NCI-H82 (cell line): ENCODE measurements around the gene BRICD5.
"Not testable (repeated sequence)": the region's sequence is repeated elsewhere in the genome, so short reads cannot be mapped to it uniquely, and the experiment has no call there.

Experiments
- DNase-seq: peaks from one replicate; lab custom pipeline; 2025; lab: John Stamatoyannopoulos, UW

The BRICD5 gene

DNA sequence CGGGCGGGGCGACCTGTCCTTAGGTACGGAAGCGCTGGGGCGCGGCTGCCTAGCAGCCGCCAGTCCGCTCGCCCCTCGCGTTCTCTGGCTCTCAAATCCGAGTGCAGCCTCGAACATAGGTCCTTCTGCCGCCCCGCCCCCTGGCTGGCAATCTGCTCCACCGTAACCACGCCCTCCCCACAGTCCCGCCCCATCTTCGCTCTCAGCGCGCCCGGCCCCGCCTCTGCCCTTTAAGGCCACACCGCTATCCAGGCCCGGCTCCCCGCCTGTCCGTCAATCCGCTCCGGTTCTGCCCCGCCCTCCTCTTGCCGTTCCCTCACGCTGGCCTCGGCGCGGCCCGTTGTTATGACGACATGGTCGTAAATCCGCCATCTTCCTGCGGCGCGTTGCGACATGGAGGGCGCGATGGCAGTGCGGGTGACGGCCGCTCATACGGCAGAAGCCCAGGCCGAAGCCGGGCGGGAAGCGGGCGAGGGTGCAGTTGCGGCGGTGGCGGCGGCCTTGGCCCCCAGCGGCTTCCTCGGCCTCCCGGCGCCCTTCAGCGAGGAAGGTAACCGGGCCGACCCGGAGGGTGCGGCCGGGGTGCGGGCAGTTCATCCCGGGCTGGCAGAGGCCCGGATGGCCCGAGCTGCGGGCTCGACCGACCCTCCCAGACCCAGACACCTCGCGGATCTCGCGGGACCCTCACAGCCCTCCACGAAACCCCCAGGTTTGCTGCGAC lies 12.7 kb upstream of the BRICD5 start, which contains the start of gene E4F1:
Gene E4F1, plus strand, starts transcription at position 371 of the 721 bp plus-strand sequence. Its CDS starts 23 bp downstream, at position 394.
- DNase-seq: peak; percentile 100

DNA sequence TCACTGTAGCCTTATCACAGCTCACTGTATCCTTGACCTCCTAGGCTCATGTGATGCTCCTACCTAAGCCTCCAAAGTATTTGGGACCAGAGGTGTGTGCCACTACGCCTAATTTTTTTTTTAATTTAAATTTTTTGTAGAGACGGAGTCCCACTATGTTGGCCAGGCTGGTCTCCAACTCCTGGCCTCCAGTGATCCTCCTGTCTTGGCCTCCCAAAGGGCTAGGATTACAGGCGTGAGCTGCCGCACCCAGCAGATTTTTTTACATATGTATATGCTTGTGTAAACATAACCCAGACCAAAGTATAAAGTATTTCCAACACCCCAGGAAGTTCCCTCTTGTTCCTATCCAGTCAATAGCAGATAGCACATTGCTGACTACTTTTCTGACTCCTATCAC lies 5.7 kb upstream of the BRICD5 start:
- DNase-seq: no peak

DNA sequence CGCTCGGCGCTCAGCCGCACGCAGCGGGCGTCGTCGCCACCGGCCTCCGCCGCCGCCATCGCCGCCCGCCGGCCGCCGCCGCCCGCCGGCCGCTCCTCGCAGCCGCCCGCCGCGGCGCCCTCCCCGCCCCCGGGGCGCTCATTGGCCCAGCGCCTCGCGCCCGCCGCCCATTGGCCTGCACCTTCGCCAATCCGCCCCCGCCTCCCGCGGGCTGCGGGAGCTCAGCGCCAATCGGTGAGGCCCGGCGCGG lies 4.0 kb upstream of the BRICD5 start, which contains the start of gene PGP:
Gene PGP, minus strand, starts transcription at position 122 of the 250 bp plus-strand sequence. Its CDS starts 63 bp downstream, at position 59.
- no peak for DNase-seq

DNA sequence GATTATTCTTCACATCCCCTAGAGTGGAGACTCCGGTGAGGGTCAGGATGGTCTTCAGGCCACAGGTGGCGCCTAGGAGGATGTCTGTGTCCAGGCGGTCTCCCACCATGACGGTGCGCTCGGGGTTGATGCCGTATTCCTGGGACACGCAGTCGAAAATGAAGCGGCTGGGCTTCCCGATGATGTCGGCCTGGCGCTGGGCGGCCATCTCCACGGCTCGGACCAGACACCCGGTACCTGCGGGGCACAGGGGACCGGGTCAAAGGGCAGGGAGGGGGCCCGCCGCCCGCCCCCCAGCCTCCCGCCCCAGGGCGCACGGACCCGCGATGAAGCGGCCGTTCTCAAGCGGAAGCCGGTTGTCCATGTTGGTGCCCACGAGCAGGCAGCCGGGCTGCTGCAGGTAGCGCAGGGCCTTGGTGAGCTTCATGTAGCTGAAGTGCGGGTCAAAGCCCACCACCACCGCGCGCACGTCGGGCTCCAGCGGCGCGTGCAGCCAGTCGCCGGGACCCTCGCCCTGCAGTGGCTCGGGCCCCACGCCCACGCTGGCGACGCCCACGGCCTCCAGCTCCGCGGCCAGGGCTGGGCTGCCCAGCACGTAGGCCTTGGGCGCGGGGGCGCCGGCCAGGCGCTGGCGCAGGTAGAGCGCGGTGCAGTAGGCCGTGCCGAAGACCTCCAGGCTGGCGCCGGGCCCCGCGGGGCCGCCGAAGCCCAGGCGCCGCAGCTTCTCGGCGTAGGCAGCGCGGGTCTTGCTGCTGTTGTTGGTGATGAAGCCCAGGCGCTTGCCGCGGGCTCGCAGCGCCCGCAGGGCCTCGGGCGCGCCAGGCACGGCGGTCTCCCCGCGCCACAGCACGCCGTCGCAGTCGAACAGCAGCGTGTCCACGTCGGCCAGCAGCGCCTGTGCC lies 3.4 kb upstream of the BRICD5 start:
- DNase-seq: no peak

DNA sequence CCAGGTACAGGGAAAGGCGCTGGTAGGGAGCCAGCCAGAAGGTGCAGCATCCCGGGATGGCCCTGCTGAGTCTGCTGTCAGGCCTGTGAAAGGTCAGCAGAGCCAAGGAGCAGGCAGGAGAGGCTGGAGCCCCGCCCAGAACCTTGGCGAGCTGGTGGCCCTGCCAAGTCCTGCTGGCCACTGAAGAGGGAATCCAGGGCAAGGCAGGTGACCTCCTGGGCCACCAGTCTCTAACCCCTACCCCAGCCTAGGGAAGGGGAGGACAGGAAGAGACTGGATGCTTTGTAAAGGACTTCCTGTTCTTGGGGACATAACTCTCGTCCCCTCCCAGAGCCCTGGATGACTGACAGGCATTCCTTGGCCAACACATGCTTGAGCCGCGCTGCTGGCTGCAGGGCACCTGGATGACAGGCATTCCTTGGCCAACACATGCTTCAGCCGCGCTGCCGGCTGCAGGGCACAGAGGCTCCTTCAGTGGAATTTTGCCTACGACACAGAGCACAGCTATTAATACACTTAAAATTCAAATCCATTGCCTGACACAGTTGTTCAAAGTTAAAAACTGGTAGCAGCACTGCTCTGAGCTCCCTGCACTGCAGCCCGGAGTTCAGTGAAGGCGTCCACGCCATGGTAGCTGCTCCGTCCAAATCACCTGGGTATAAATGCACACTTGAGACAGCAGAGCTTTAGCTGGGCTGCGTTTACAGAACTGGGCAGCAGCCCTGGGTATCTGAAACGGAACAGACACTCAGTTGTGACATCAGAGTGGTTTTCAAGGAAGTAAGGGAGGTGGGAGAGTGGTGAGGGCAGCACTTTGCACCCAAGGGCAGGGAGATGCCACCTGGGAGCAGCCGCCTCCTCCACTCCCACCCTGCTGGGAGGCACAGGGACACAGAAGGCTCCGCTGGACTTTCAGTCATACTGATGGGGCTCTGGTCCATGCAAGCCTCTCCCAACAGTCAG lies 2.0 kb upstream of the BRICD5 start:
- peak; percentile 25 for DNase-seq

DNA sequence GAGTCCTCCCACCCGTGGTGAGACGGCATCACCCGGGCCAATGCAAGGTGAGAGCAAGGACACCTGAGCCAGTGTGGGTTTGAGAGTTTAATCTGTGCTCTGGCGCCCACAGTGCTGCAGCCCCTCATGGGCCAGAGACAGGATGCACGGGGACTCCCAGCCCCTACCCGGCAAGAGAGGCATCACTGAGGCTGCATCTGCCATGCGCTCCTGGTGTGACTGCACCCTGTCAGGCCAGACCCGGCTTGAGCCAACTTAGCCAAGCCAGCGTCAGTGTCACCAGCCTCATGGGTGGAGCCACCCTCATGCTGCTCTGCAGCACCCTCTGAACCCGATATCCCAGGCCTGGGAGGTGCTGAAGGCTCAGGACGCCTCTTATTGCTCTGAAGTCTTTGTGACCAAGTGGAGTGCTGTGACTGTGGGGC lies 1.3 kb upstream of the BRICD5 start:
- peak; percentile 46 for DNase-seq

DNA sequence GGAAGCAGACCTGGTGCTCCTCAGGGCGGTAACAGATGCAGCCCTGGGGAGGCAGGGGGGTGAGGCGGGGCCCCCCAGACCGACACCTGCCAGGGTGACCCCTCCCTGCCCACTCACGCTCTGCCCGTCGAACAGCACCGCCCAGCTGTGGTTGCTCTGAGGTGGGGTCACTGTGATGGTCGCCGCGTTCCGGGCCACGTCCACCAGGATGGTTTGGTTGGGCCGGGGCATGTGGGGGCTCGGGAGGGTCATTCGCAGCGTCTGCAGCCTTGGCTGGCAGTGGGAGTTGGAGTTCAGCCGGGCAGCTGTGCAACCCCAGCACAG lies 692 bp downstream of the BRICD5 start:
- DNase-seq: no peak

DNA sequence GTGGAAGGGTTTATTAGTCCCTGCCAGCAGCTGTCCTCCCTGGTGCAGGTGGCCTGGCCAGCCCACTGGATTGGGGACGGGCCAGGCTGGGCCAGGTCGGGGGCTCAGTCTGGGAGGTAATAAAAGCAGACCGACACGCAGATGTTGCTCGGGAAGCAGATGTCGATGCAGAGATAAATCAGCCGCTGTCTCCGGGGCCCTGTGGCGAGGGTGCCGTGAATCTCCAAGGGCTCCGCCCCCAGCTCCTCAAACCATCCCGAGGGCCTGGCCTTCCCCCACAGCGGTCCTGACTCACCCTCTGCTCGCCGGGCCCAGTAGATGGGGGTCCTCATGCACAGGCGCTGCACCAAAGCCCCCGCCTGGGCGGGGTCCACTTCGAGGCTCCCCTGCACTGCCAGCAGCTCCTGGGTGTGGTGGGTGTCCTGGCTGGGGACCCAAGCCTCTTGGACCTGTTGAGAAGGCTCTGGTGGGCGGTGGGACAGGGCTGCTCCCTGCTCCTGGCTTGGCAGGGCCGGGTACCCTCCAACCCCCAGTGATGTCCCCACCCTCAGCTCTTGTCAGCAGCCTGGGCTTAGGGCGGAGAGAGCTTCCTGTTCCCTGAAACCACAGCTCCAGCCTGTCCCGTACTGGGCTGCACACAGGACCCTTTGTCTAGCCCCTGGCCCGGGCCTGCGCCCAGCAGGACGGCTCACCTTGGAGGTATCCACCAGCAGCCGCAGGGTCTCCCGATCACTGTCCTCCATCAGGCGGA lies 1.2 kb downstream of the BRICD5 start:
- DNase-seq: peak; percentile 80

DNA sequence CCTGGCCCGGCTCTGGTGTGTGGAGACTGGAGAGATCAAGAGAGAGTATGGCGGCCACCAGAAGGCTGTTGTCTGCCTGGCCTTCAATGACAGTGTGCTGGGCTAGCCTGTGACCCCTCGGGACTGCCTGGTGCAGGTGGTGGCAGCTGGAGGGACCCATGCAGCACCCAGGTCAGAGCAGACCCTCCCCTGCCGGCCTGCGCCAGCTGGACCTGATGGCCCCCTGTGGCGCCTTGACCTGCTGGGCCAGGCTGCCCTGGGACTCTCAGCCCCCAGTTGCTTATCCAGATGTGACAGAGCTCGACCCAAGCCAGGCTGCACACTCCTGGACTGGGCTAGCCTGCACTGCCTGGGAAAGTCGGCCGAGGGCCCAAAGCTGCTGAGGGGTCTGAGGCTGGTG lies 1.9 kb downstream of the BRICD5 start:
- no peak for DNase-seq

DNA sequence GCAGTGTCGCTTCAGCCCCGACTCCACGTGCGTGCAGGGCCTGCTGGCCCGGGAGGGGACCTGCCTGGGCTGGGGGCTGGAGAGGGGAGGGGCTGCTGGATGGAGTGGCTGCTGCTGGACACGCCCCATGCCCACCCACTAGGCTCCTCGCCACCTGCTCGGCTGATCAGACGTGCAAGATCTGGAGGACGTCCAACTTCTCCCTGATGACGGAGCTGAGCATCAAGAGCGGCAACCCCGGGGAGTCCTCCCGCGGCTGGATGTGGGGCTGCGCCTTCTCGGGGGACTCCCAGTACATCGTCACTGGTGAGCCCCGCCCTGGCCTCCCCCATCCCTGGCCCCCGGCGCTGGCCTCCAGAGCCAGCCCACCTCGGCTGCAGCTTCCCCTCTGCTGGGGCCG lies 2.4 kb downstream of the BRICD5 start:
- DNase-seq: peak; percentile 61

DNA sequence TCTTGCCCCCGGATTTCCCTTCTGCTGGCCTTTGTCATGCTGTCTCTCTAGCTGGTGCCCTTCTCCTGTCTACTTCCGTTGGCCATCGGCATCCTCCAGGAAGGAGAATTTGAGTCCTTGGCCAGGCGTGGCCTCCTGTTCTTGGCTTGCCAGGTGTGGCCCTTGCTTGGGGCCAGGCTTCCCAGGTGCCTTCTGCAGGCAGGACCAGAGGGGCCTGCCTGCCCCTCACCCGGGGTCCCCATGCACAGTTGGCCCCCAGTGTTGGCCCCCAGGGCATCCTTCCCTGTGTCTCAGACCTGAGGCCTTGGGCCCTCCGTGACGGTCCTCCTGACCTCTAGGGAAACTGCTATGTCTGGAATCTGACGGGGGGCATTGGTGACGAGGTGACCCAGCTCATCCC lies 2.8 kb downstream of the BRICD5 start:
- no peak for DNase-seq

DNA sequence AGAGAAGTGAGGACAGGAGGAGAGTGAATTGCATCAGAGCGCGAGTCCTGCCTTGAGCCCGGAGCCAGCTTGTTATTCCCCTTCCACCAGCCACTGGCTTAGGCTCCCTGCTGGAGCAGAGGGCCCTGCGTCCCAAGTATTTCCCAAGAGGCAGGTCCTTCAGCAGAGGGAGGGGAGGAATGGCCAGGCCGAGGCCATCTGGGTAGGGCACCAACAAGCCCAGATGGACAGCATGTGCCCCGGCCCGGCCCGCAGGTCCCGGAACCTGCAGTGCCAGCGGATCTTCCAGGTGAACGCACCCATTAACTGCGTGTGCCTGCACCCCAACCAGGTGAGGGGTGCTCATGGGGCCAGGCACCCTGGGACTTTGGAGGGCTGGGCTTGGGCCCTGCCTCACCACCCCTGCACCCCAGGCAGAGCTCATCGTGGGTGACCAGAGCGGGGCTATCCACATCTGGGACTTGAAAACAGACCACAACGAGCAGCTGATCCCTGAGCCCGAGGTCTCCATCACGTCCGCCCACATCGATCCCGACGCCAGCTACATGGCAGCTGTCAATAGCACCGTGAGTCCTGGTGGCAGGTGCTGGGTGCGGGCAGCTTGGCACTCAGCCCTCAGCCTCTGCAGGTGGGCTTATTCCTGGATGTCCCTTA lies 3.8 kb downstream of the BRICD5 start:
- DNase-seq: peak; percentile 27

DNA sequence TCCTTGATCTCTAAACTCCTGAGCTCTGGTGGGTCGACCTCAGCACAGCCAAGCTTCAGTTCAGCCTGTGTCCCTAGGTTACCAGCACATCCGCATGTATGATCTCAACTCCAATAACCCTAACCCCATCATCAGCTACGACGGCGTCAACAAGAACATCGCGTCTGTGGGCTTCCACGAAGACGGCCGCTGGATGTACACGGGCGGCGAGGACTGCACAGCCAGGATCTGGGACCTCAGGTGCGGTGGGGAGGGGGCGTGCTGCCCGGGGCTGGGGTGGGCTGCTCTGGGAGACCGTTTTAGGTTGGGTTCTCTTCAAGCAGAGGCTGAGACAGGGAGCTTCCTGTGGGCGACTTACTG lies 4.3 kb downstream of the BRICD5 start:
- DNase-seq: no peak

DNA sequence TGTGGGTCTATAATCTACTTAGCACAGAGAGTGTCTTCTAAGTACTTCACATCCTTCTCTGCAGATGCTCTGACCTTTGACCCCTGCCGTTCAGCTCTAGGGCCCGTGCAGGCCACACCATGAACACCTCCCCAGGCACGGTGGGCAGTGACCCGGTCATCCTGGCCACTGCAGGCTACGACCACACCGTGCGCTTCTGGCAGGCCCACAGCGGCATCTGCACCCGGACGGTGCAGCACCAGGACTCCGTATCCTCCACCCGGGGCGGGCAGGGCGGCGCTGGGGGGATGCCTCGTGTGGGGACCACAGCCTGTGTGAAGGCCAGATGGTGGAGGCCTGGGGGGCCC lies 4.7 kb downstream of the BRICD5 start:
- no peak for DNase-seq

DNA sequence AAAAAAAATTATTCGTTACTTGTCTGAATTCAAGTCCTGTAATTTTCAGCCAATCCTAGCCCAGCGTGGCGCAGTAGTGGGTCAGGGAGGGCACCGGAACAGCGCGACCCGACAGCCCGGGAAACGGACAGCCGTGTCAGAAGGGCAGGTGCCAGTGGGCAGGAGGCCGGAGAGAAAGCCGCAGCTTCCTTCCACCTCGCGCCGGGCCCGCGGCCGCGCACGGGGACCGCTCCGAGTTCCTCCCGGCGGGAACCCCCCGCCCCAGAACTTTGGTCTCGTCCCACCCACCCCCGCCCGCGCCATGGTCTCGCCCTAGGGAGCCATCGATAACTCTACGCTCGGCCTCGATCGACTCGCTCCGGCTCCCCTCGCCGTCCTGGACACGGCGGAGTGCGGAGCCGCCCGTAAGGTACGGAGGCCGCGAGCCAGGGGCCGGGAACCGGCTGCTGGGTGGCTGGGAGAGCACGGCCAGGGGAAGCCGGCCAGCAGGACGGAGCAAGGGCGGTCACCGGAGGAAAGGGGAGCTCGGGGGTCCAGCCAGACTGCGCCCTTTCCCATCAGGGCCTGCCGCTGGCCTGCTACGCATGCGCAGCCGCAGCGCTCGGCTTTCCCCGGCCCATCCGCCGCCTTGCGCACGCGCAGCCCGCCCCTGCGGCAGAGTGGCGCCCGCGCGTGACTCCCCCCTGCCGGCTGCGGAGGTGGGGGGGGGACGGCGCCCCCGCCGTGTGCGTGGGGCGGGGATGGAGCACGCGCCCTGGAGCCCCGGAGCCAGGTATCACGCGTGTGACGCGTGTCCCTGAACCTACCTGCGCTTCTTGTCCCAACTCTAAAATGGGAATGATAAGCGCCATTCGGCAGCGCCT lies 5.3 kb downstream of the BRICD5 start, which contains the start of gene MLST8:
Gene MLST8, plus strand, starts transcription at position 351 of the 863 bp plus-strand sequence. CDS start 632 bp downstream, outside the sequence.
- peak; percentile 92 for DNase-seq

DNA sequence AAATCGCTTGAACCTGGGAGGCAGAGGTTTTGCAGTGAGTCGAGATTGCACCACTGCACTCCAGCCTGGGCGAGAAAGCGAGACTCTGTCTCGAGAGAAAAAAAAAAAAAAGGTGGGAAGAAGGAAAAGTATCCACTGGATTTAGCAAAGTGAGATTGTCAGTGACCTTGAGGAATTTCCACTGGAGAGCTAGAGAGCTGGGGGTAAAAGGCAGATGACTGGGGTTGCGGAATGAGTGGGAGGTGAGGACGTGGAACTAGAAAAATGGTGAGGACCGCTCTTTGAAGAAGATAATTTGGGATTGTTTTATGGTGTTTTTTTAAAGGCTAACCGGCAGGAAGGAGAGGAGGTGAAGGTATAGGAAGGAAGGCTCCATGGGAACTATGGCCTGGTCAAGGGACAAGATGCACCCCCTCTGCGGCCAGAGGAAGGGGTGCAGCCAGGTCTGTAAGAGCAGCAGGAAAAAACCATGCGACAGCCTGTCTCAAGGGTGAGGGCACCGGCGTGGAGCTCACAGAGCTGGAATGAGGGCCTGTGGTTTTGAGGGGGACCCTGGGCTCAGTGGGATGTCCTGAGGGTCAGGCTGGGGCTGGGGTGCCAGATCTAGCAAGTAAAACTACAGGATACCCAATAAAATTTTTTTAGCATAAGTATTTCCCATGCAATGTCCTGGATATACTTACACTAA lies 6.1 kb downstream of the BRICD5 start:
- DNase-seq: no peak

DNA sequence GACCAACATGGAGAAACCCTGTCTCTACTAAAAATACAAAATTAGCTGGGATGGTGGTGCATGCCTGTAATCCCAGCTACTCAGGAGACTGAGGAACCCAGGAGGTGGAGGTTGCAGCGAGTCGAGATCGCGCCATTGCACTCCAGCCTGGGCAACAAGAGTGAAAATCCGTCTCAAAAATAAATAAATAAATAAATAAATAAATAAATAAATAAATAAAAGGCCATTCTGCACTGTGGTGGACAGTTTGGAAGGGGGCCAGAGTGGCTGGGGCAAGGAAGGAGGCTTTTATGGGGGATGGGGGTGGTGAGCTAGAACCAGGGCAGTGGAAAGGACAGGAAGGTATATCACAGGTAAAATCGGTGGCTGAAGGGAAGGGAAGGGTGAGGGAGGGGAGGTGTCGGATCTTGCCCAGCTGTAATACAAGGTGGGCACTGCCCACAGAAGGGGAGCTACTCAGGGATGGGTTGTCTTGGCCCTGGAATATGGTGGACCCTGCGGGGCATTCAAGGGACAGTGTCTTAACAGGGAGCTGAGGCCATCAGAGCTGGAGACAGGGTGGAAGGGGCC lies 7.5 kb downstream of the BRICD5 start:
- not testable (repeated sequence) for DNase-seq

DNA sequence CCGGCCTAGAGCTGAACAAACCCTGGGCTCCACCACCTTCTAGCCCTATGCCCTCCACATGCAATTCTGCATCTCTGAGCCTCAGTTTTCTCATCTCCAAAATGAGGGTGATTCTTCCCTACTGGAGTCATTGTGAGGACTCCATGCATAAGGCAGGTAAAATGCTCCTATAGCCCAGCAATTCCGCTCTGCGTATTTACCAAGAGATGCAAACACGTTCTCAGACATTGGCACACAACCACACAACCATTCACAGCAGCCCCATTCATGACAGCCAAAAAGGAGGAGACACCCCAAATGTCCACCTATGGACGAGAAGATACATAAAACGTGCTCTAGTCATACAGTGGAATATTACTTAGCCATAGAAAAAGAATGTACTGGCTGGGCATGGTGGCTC lies 10.3 kb downstream of the BRICD5 start:
- DNase-seq: no peak

DNA sequence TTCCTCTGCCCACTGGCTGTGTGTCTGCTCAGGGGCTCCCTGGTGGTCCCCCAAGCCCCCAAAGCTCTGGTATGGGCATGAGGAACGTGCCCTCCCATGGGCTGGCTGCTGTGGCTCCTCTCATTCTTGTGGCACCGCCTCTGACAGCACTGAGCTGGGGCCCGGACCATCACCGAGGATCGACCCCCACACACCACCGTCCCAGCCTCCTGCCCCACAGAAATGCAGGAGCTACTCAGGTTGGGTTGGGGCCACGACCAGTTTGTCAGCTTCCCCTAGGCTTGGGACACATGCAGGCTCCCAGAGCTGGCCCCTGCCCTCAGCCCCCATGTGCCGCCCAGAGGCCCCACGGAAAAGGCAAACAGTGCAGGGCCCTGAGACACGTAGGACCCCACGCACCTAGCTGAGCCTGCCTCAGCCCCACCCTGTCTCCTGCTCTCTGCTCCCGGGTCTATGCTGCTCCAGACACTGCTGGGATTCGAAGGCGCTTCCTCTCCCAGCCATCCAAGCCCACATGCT lies 11.0 kb downstream of the BRICD5 start:
- no peak for DNase-seq
